NCI-H1436 treated with DMSO at 0.1 percent for 48 hours (cell line): ENCODE data around the gene KIFBP.

Experiments used
- DNase-seq: peaks from one replicate; lab custom pipeline; 2025; lab: John Stamatoyannopoulos, UW

Gene KIFBP

DNA sequence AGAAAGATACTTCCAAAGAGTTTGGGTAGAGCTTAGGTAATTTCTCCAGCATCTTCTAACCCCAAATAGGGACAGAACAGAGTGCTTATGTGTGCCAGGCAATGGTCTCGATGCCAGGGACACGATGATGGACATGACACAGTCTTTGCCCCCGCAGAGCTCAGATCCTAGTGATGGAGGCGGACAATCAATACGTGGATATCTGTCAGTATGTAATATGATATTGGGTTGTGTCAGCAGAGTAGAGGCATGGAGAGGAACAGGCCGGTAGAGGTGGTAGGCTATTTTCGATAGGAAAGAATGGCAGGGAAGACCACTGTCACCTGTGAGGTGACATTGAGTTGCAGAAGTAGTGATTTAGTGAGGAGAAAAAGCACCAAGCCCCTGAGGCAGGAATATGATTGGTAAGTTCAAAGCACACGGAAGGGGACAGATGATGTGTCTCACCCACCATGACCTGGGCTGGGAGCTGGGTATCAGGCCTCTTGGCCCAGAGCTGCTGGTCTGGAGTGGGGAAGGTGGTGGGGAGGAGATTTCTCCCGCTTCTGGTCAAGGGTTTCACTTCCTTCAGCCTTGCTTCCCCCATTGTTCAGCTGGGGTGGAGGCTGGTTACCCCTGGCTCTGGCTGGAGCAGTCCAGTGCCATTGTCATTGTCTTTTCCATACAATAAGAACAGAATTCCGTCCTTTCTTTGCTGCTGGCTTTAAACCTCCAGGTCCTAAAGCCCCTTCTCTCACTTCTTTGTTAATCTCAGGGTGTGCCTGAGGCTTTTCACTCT, 63.3 kb downstream of the KIFBP start:
- DNase-seq: no peak

DNA sequence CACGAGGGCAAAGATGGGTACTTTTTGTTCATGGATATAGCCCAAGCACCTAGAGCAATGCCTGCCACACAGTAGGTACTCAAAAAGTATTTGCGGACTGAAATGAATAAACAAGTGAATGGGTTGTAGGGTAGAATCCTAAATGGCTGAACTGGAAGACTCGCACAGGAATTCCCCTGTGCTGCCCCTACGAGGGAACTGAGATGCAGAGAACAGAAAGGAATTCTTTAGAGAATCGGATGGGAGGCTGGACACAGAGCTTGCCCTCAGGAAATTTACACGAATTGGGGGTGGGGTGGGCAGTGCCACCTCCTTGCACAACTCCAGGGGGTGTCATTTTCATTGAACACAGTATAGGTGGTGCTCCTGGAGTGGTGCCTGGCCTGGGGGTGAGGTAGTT, 64.1 kb downstream of the KIFBP start:
- no peak for DNase-seq

DNA sequence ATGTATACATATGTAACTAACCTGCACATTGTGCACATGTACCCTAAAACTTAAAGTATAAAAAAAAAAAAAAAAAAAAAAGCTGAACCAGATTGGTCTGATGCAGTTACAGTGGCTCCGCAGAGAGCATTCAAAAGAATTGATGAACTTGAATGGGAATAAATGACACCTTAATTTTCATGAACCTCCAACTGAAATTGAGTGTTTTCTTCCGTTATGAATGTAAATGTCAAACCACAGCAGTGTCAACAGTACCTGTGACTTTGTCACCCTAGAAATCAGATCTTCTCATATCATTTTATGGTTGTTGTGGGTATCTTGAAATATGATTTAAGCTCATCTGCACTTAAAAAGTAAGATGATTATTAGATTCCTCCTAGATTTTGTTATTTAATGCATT, 66.6 kb downstream of the KIFBP start:
- no peak for DNase-seq

DNA sequence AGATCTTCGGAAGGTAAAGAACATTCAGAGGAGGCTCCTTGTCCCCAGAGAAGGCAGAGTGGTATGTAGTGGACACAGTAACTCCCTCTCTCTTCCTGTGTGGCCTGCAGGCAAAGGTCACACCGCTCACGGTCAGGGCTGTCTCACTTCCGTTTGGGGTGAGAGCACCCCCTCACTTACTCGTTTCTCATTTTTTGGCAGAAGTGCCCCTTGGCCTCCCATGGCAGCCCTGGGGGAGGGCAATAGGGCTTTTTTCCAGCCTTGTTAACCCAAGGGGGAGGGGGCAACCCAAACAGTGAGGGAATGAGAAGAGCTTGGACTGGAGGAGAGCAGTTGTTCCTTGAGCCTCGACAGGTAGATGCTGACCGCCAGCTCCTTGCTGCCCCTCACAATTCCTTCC, 67.5 kb downstream of the KIFBP start:
- no peak for DNase-seq

DNA sequence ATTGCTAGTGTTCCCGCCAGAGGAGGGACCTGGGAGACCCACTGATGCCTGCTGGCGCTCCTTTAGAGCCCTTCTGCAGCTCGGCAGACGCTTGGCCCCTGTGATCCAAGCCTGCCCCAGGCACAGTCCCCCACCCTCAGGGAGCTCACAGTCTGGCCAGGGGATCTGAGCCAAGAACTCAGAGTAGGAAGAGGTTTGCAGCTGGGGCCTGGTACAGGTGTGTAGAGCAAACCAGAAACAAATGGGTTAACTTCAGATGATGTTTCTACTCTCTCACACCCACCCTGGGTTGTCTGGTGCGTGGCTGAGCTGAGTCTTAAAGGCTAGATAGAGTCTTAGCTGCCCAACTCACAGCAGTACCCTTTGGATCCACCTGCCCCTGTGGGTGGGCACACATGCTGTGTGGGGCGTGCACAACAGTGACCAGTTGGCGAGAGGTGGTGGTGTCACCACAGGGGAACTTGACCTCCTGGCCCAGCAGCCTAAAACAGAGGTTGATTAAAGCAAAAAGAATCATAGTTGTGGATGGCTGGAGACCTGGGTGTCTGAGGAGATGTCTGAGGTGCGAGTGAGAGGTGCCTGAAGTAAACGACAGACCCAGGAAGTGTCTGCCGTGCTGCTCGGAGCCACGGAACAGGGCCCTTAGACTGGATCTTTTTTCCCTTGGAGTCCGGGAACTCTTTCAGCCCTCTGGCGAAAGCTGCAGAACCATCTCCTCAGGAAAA, 68.1 kb downstream of the KIFBP start:
- DNase-seq: no peak

DNA sequence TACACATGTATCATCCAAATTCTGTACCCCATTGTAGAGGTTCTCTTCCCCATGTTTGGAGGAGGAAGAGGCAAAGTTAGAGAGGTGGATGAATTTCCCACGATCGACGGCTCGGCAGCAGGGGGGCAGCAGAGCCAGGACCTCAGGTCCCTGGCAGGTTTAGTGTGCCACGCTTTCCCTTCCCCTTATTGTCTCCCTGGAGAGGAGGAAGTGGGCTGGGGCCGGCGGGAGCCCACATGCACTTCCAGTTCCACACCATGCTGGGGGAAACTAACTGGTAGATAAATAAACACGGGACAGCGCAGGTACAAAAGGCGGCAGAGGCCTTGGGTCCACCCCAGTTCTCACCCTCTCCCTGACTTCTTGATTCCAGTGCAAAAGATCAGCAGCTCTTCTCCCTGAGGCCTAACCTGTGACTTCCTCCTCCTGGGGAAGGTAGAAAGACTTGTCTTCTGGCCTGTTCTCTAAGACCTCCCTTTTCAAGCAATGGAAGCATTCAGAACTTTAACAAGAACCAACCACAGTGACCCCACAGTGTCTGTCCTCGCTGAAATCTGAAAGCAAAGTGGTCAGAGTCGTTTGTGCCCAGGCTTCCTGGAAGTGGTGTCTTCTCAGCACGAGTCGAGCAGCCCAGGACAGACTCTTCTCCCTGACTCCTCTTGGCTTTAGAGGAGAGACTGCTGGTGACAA, 68.8 kb downstream of the KIFBP start:
- DNase-seq: no peak

DNA sequence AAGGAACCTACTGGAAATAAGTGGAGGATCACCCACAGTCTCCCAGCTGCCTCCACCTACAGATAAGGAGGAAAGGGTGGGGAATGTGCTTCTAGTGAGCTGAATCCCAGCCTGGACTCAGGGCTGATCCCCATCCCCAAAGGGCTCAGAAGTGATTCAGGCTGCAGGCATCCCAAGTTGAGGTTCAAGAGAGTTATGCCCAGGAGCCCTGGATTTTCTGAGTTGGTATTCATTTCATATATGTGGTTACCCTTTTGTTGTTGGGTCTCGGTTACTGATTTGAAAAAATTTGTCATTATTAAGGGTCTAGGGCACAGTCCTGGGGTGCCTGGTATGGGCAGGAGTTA, 69.3 kb downstream of the KIFBP start:
- no peak for DNase-seq

DNA sequence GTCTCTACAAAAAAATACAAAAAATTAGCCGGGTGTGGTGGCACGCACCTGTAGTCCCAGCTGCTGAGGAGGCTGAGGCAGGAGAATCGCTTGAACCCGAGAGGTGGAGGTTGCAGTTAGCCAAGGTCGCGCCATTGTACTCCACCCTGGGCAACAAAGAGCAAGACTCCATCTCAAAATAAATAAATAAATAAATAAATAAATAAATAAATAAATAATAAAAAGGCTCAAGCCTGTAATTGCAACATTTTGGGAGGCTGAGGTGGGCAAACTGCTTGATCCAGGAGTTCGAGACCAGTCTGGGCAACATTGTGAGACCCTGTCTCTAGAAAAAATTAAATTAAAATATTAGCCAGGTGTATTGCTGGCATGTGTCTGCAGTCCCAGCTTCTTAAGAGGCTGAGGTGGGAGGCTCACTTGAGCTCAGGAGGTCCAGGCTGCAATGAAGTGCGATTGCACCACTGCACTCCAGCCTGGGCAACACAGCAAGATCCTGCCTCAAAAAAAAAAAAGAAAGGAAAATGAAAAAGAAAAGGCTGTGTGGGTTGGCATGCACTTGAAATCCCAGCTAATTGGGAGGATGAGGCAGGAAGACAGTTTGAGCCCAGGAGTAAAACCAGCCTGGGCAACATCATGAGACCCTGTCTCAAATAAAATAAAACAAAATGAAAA, 71.7 kb downstream of the KIFBP start:
- DNase-seq: no peak

DNA sequence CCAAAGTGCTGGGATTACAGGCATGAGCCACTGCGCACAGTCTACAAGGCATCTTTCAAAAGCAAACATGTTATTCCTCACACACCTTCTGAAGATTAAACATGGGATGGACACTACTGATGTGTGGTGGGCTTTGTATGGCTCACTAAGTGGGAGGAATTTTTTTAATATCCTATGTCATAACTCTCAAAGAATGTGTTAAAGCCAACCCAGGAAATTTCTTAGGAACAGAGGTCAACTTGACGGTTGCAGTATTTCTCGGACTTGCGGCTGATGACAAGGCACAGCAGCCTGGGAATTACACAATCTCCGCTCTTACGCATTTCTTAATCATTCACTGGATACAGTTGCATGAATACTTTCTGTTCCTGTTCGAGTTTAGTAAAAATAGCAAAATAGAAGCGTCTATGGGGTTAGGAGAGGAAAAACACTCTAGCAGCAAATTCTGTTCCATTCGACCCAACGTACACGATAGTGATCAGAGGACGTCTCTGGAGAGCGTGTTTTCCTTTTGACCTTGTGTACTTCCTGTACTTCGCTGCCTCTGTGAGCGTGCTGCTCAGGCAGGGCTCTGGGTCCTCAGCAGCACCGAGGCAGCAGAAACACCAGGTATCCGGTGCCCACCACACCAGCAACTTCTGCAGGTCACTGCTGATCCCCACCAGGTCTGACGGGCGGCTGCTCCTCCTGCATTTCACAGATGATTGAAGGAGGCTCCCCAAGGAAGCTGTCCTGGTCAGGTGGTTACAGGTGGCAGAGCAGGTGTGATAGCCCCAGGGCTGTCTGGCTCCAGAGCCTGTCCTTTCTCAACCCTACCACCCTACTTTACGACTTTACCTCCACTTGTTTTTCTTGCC, 72.9 kb downstream of the KIFBP start:
- no peak for DNase-seq

DNA sequence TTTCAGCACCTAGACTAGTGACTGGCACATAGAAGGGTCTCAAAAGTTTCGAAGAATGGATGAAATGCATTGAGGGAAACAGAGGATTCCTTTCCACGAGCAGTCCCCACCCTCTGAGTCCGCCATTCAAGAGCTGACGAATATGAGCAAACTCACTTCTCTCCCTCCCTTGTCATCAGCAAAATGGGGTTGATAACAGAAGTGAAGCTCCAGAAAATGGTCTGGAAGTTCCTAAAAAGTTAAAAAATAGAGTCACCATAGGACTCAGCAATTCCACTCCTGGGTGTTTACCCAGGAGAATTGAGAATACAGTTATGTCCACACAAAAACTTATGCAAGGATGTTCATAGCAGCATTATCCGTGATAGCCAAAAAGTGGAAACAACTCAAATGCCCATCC, 74.3 kb downstream of the KIFBP start:
- no peak for DNase-seq

DNA sequence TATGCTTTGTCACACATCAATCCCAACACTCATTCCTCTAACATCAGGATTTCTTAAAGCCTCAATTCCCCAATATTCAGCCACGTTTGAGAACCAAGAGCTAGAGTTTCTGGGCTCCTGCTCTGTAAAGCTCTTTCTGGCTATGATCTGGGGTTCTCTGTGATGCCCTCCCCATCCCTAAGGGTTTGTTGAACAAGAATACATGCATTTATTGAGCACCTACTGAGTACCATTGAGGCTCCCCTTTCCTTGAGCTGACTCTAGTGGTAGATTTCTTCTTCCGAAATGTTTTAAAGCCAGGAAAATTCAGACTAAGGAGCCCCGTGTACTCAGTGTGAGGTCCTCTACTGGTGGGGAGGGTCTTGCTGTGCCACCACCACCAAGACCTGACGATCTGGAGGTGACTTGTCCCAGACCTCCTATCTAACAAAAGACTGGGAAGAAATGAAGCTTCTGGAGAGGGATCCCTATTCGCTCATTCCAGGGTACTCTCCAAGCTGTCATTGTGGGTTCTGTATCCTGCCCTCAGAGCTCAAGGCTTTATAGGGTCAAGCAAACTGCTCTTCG, 76.2 kb downstream of the KIFBP start:
- no peak for DNase-seq

DNA sequence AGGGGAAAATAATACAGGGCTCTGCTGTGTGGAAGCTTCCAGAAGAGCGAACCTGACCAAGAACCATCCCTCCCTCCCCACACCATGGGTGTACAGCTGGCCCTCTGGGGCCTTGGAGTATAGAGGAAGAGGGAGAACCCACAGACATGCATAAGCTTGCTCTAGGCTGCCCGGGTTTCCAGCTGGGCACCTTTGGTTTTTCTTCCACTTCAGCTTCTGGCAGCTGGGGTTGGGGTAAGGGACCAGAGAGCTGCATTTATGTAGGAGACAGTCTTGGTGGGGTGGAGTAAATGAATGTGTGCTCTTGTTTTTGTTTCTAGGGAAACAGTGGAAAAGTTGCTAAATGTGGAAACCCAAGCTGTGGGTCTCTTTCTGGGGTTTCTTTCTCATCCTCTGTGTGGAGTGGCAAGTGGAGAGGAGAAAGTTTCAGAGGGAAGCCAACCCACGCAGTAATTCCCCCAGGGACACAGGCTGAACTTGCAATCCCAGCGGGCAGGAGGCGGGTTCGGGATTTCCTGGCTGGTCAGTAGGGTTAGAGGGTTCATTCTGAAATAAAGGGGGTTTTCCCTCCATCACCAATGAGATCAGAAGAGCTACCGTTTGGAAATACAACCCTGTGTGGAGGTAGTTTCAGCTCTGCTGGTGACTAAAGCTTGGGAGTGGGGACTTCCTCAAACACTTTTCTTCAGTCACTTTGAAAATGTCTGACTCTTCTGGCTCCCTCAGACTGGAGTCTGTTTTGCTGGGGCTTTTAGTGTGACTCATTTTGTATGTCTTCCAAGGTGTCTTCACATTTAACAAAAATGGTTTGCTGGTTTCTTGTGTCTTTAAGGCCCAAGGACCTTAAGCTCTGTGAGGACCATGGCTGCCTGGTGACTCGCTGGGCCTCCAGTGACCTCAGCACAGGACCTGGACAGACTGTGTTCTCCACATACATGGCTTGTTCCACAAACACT, 77.1 kb downstream of the KIFBP start:
- DNase-seq: no peak
